ENCODE results near the gene LTBP4. TPM values are rescaled to one million over a fixed set of nuclear protein-coding genes. Genes with fewer than 3 reads are reported as not detected.

LTBP4 gene
- total and polyA plus RNA-seq, 3 experiments from 2014 or later, result 40.0 to 111 (median 103) TPM

- H3K4me1 Mint-ChIP-seq, result peaks cover 49 to 69% (median 56%) of the 10 kb centered on the region in 3 donors
- H3K9me3 ChIP-seq (ENCODE audit: low read length), result no peaks in the 10 kb centered on the region
- peak overlapping the region in 6 of 8 donors; percentile 7 to 93 (median 51) for H3K27ac Mint-ChIP-seq
- peak in 1 of 5 donors; percentile 50 for DNase-seq
- no peak overlapping the region for H3K4me3 ChIP-seq (ENCODE audit: low read length)
- ChIA-PET CTCF (interaction anchor here (0.8 to 10.1 kb wide), 10 partner anchors 10 to 295 kb away, joined by 3 to 98 read pairs (median 5); partner anchors contain the start of gene BLVRB), POLR2A (interaction anchor here (0.5 to 1.5 kb wide), 2 partner anchors 10 to 1751 kb away, joined by 3 to 7 read pairs; no protein-coding TSS in a partner anchor)
- H3K27me3 ChIP-seq (ENCODE audit: insufficient read depth, low read length, poor library complexity, severe bottlenecking), result peaks cover 42% of the 10 kb centered on the region
- H3K4me3 Mint-ChIP-seq, result peak overlapping the region in 5 of 7 donors; percentile 64 to 80 (median 67)
- H3K9me3 Mint-ChIP-seq, result no peaks in the 10 kb centered on the region
- no peaks in the 10 kb centered on the region for H3K36me3 ChIP-seq (ENCODE audit: insufficient read depth, low read length)
- H3K27me3 Mint-ChIP-seq, result peaks cover 39 to 40% of the 10 kb centered on the region in 2 donors
- H3K36me3 Mint-ChIP-seq, result no peaks in the 10 kb centered on the region
- H3K27ac ChIP-seq (ENCODE audit: low read depth, low read length), result peak overlapping the region; percentile 24
- peaks cover 64% of the 10 kb centered on the region for H3K4me1 ChIP-seq (ENCODE audit: insufficient read depth, low read length)
These were observed 1.1 kb upstream of the LTBP4 start for GRCh38 chr19:40599902-40600569.

- H3K27me3 ChIP-seq (ENCODE audit: insufficient read depth, low read length, poor library complexity, severe bottlenecking), result peaks cover 42% of the 10 kb centered on the region
- H3K4me3 Mint-ChIP-seq, result peak overlapping the region; percentile 53 to 90 (median 67)
- H3K27ac Mint-ChIP-seq, result peak overlapping the region in 3 of 8 donors; percentile 51 to 93 (median 68)
- DNase-seq, result peak in 1 of 5 donors; percentile 46
- H3K4me1 Mint-ChIP-seq, result peaks cover 52 to 75% (median 61%) of the 10 kb centered on the region in 3 donors
- POLR2A ChIA-PET, result interaction anchor here (0.5 to 1.5 kb wide), 2 partner anchors 9 to 1751 kb away, joined by 3 to 7 read pairs; no protein-coding TSS in a partner anchor
- H3K36me3 ChIP-seq (ENCODE audit: insufficient read depth, low read length), result no peaks in the 10 kb centered on the region
- no peak overlapping the region for H3K27ac ChIP-seq (ENCODE audit: low read depth, low read length)
- peaks cover 0 to 1% (median 0%) of the 10 kb centered on the region in 3 donors for H3K36me3 Mint-ChIP-seq
- H3K9me3 Mint-ChIP-seq, result no peaks in the 10 kb centered on the region
- no peaks in the 10 kb centered on the region for H3K9me3 ChIP-seq (ENCODE audit: low read length)
- H3K27me3 Mint-ChIP-seq, result peaks cover 39 to 40% of the 10 kb centered on the region in 2 donors
- H3K4me3 ChIP-seq (ENCODE audit: low read length), result peak overlapping the region; percentile 32
- H3K4me1 ChIP-seq (ENCODE audit: insufficient read depth, low read length), result peaks cover 67% of the 10 kb centered on the region
- CTCF ChIA-PET, result interaction anchor here (1.1 to 10.1 kb wide), 8 partner anchors 9 to 296 kb away, joined by 3 to 98 read pairs (median 6); no protein-coding TSS in a partner anchor
These were observed 517 bp upstream of the LTBP4 start for GRCh38 chr19:40600570-40601133.

GRCh38 chr19:40603071-40603388 is 1.9 kb downstream of the LTBP4 start:
- peak overlapping the region; percentile 37 for H3K4me3 ChIP-seq (ENCODE audit: low read length)
- peaks cover 33% of the 10 kb centered on the region for H3K27me3 ChIP-seq (ENCODE audit: insufficient read depth, low read length, poor library complexity, severe bottlenecking)
- H3K4me1 Mint-ChIP-seq, result peaks cover 55 to 92% (median 67%) of the 10 kb centered on the region in 3 donors
- H3K27ac Mint-ChIP-seq, result peak overlapping the region in 4 of 8 donors; percentile 50 to 95 (median 82)
- ChIA-PET CTCF (interaction anchor here (0.8 to 10.1 kb wide), 11 partner anchors 9 to 298 kb away, joined by 3 to 98 read pairs (median 4); no protein-coding TSS in a partner anchor), POLR2A (interaction anchor here (0.5 to 3.0 kb wide), 5 partner anchors 12 to 661 kb away, joined by 3 to 26 read pairs (median 3); partner anchors contain the start of gene HNRNPUL1)
- H3K9me3 ChIP-seq (ENCODE audit: low read length), result no peaks in the 10 kb centered on the region
- peaks cover 29 to 30% of the 10 kb centered on the region in 2 donors for H3K27me3 Mint-ChIP-seq
- DNase-seq, result no peak
- no peaks in the 10 kb centered on the region for H3K9me3 Mint-ChIP-seq
- peak overlapping the region; percentile 73 for H3K27ac ChIP-seq (ENCODE audit: low read depth, low read length)
- H3K36me3 ChIP-seq (ENCODE audit: insufficient read depth, low read length), result no peaks in the 10 kb centered on the region
- H3K4me1 ChIP-seq (ENCODE audit: insufficient read depth, low read length), result peaks cover 74% of the 10 kb centered on the region
- H3K36me3 Mint-ChIP-seq, result peaks cover 0 to 3% (median 0%) of the 10 kb centered on the region in 3 donors
- peak overlapping the region; percentile 15 to 95 (median 67) for H3K4me3 Mint-ChIP-seq

GRCh38 chr19:40603389-40604170 is 2.4 kb downstream of the LTBP4 start:
- no peaks in the 10 kb centered on the region for H3K9me3 Mint-ChIP-seq
- peak overlapping the region; percentile 87 to 95 (median 88) for H3K4me3 Mint-ChIP-seq
- Histone ChIP-seq H3K4me1 (ENCODE audit: insufficient read depth, low read length) (peaks cover 74% of the 10 kb centered on the region), H3K4me3 (ENCODE audit: low read length) (peak overlapping the region; percentile 80), H3K9me3 (ENCODE audit: low read length) (no peaks in the 10 kb centered on the region), H3K27ac (ENCODE audit: low read depth, low read length) (peak overlapping the region; percentile 73), H3K27me3 (ENCODE audit: insufficient read depth, low read length, poor library complexity, severe bottlenecking) (peaks cover 28% of the 10 kb centered on the region), H3K36me3 (ENCODE audit: insufficient read depth, low read length) (no peaks in the 10 kb centered on the region)
- CTCF ChIA-PET, result interaction anchor here (0.8 to 10.1 kb wide), 16 partner anchors 10 to 298 kb away, joined by 3 to 98 read pairs (median 4); partner anchors contain the start of genes BLVRB, RAB4B and SERTAD1
- peak; percentile 90 to 97 (median 97) for DNase-seq
- H3K27ac Mint-ChIP-seq, result peak overlapping the region; percentile 63 to 99 (median 95)
- peaks cover 26 to 27% of the 10 kb centered on the region in 2 donors for H3K27me3 Mint-ChIP-seq
- peaks cover 54 to 90% (median 66%) of the 10 kb centered on the region in 3 donors for H3K4me1 Mint-ChIP-seq
- POLR2A ChIA-PET, result interaction anchor here (0.6 to 3.0 kb wide), 6 partner anchors 11 to 660 kb away, joined by 3 to 26 read pairs (median 4); partner anchors contain the start of genes HNRNPUL1, SERTAD1 and SERTAD3
- H3K36me3 Mint-ChIP-seq, result peaks cover 0 to 3% (median 0%) of the 10 kb centered on the region in 3 donors

GRCh38 chr19:40604171-40604646 is 3.0 kb downstream of the LTBP4 start:
- peaks cover 20% of the 10 kb centered on the region in 2 donors for H3K27me3 Mint-ChIP-seq
- no peaks in the 10 kb centered on the region for H3K9me3 Mint-ChIP-seq
- H3K4me3 Mint-ChIP-seq, result peak overlapping the region; percentile 87 to 95 (median 88)
- ChIA-PET POLR2A (interaction anchor here (1.0 to 3.0 kb wide), 4 partner anchors 11 to 178 kb away, joined by 4 to 26 read pairs (median 6); partner anchors contain the start of genes SERTAD1 and SERTAD3), CTCF (interaction anchor here (0.9 to 10.1 kb wide), 9 partner anchors 9 to 239 kb away, joined by 3 to 98 read pairs (median 4); partner anchors contain the start of genes BLVRB, RAB4B and SERTAD1)
- Histone ChIP-seq H3K27ac (ENCODE audit: low read depth, low read length) (no peak overlapping the region), H3K27me3 (ENCODE audit: insufficient read depth, low read length, poor library complexity, severe bottlenecking) (peaks cover 22% of the 10 kb centered on the region), H3K4me1 (ENCODE audit: insufficient read depth, low read length) (peaks cover 74% of the 10 kb centered on the region), H3K36me3 (ENCODE audit: insufficient read depth, low read length) (no peaks in the 10 kb centered on the region), H3K4me3 (ENCODE audit: low read length) (peak overlapping the region; percentile 80), H3K9me3 (ENCODE audit: low read length) (no peaks in the 10 kb centered on the region)
- H3K27ac Mint-ChIP-seq, result peak overlapping the region; percentile 63 to 99 (median 96)
- DNase-seq, result no peak
- peaks cover 54 to 90% (median 66%) of the 10 kb centered on the region in 3 donors for H3K4me1 Mint-ChIP-seq
- H3K36me3 Mint-ChIP-seq, result peaks cover 0 to 3% (median 0%) of the 10 kb centered on the region in 3 donors

- DNase-seq, result peak in 2 of 5 donors; percentile 18 to 51
- Histone ChIP-seq H3K27ac (ENCODE audit: low read depth, low read length) (peak overlapping the region; percentile 49), H3K36me3 (ENCODE audit: insufficient read depth, low read length) (no peaks in the 10 kb centered on the region), H3K27me3 (ENCODE audit: insufficient read depth, low read length, poor library complexity, severe bottlenecking) (peaks cover 18% of the 10 kb centered on the region), H3K4me3 (ENCODE audit: low read length) (peak overlapping the region; percentile 80), H3K9me3 (ENCODE audit: low read length) (no peaks in the 10 kb centered on the region), H3K4me1 (ENCODE audit: insufficient read depth, low read length) (peaks cover 73% of the 10 kb centered on the region)
- Mint-ChIP-seq H3K27ac (peak overlapping the region; percentile 86 to 99 (median 96)), H3K4me3 (peak overlapping the region; percentile 74 to 95 (median 88)), H3K9me3 (no peaks in the 10 kb centered on the region), H3K4me1 (peaks cover 52 to 90% (median 64%) of the 10 kb centered on the region in 3 donors), H3K27me3 (peaks cover 15% of the 10 kb centered on the region in 2 donors), H3K36me3 (peaks cover 0 to 3% (median 0%) of the 10 kb centered on the region in 3 donors)
- ChIA-PET POLR2A (interaction anchor here (0.6 to 3.0 kb wide), 6 partner anchors 10 to 256 kb away, joined by 5 to 26 read pairs (median 6); partner anchors contain the start of genes C19orf47, EGLN2 and PLD3), CTCF (interaction anchor here (0.8 to 10.1 kb wide), 9 partner anchors 9 to 240 kb away, joined by 3 to 98 read pairs (median 3); partner anchors contain the start of gene BLVRB)
These were observed 3.6 kb downstream of the LTBP4 start for GRCh38 chr19:40604647-40605215.

Measured in CD8-positive, alpha-beta memory T cell (primary cell).